Ascending aorta (tissue), 2 donors: ENCODE measurements around the gene C8G. TPM values are rescaled to one million over a fixed set of nuclear protein-coding genes. Genes with fewer than 3 reads are reported as not detected.

ENCODE experiments used
- DNase-seq, 2 donors: peaks; one replicate each; pipeline ENCODE4 v3.0.0-alpha.2; 2019; ENCODE audit warnings: low spot score in 2 of 2
- H3K27ac ChIP-seq, 2 donors: fragments of 200-600 bp; sonication (generic); one replicate each; pipeline ENCODE4 v1.5.1; 2016 to 2017; ENCODE audit warnings: mild to moderate bottlenecking in 1 of 2
- H3K27me3 ChIP-seq: fragments of 200-600 bp; sonication (generic); one replicate; pipeline ENCODE4 v1.5.1; 2017
- H3K36me3 ChIP-seq, 2 donors: fragments of 200-600 bp; sonication (generic); one replicate each; pipeline ENCODE4 v1.5.1; 2016
- H3K4me1 ChIP-seq, 2 donors: fragments of 200-600 bp; sonication (generic); one replicate each; pipeline ENCODE4 v1.5.1; 2016 to 2017; ENCODE audit warnings: mild to moderate bottlenecking in 1 of 2
- H3K4me3 ChIP-seq, 2 donors: fragments of 200-600 bp; sonication (generic); one replicate each; pipeline ENCODE4 v1.5.1; 2016 to 2017; ENCODE audit warnings: mild to moderate bottlenecking in 1 of 2
- H3K9me3 ChIP-seq, 2 donors: fragments of 200-600 bp; sonication (generic); one replicate each; pipeline ENCODE4 v1.5.1; 2016
- intact Hi-C: fragments of 100-400 bp; cut with DNase I; formaldehyde crosslinking; loops from one replicate; pipeline ENCODE4 v1.15.1; 2023
- total RNA-seq: library from RNA; depleted of rRNA; stranded (reverse); fragments of >200 nt; gene quantifications from one replicate; pipeline ENCODE4 v1.1.0, GENCODE V29; 2016
- TF ChIP-seq, protein P1 (sequence below), 3 experiments: fragments of 200-600 bp in 2 of 3; fragments of 450-650 bp in 1 of 3; sonication (generic) in 2 of 3; IDR thresholded peaks; one replicate each; pipeline ENCODE4 v1.5.1; 2016 to 2019; ENCODE audit warnings: antibody characterized with exemption in 3 of 3, mild to moderate bottlenecking in 1 of 3, moderate library complexity in 1 of 3

The C8G gene
- total RNA-seq, 1 donor from 2014 or later = 8.6 TPM

DNA sequence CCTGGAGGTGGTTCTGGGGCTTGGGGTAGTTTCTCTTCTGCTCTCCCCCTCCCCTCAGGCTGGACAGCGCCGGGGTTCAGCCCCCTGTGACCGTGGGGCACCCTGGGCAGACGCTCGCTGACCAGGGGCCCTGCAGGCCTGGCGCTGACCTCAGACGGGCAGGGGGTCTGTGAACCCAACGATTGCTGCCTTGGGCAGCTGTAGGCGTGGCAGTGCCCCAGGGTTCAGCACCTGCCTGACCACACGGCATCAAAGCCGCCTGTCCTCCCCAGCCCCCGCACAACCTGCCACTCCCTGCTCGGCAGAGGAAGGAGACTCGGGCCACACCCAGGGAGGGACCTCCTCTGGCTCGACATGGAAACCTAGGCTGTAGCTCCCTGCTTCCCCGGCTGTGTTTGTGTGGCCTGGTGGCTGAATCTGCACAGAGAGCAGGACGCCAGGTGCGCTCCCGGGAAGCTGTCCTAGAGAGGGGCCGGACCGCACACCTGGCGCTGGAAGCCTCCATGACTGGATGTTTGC, 19.2 kb downstream of the C8G start:
- TF ChIP-seq, protein P1, sequence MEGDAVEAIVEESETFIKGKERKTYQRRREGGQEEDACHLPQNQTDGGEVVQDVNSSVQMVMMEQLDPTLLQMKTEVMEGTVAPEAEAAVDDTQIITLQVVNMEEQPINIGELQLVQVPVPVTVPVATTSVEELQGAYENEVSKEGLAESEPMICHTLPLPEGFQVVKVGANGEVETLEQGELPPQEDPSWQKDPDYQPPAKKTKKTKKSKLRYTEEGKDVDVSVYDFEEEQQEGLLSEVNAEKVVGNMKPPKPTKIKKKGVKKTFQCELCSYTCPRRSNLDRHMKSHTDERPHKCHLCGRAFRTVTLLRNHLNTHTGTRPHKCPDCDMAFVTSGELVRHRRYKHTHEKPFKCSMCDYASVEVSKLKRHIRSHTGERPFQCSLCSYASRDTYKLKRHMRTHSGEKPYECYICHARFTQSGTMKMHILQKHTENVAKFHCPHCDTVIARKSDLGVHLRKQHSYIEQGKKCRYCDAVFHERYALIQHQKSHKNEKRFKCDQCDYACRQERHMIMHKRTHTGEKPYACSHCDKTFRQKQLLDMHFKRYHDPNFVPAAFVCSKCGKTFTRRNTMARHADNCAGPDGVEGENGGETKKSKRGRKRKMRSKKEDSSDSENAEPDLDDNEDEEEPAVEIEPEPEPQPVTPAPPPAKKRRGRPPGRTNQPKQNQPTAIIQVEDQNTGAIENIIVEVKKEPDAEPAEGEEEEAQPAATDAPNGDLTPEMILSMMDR (IDR thresholded peaks at IDR 0.05) = no peak
- intact Hi-C loops = no loop called here
- Histone ChIP-seq H3K9me3 (no peaks in the 10 kb centered on the region), H3K36me3 (no peaks in the 10 kb centered on the region), H3K27me3 (no peaks in the 10 kb centered on the region), H3K4me3 (no peak overlapping the region), H3K4me1 (peaks cover 5 to 14% of the 10 kb centered on the region in 2 donors), H3K27ac (no peak overlapping the region)
- DNase-seq = no peak

DNA sequence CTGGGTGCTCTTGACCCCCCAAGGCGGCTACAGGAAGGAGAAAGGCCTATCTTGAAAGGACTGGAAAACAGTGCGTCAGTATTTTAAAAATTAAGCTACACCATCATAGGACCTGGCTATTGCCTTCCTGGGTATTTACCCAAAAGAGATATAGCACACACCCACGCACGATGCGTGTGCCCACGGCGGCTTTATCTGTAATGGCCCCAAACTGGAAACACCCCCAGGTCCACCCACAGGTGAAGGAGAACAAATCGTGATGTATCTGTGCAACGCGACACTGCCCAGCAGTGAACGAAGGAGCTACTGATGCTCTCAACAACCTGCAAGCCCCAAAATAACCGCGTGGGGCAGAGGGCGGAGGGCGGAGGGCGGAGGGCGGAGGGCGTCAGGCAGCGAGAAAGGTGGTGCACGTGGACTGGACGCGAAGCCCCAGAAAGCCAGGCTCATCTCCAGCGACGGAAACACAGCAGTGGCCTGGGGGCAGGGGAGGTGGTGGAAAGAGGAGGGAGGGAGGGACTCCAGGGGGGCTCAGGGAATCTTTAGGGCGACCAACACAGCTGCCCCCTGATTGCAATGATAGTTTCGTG, 19.9 kb downstream of the C8G start:
- no peak for DNase-seq
- Histone ChIP-seq H3K27ac (no peak overlapping the region), H3K4me1 (peaks cover 5 to 14% of the 10 kb centered on the region in 2 donors), H3K27me3 (no peaks in the 10 kb centered on the region), H3K9me3 (no peaks in the 10 kb centered on the region), H3K36me3 (no peaks in the 10 kb centered on the region), H3K4me3 (no peak overlapping the region)
- TF ChIP-seq, protein P1 (IDR thresholded peaks at IDR 0.05) = no peak
- intact Hi-C loops = no loop called here

DNA sequence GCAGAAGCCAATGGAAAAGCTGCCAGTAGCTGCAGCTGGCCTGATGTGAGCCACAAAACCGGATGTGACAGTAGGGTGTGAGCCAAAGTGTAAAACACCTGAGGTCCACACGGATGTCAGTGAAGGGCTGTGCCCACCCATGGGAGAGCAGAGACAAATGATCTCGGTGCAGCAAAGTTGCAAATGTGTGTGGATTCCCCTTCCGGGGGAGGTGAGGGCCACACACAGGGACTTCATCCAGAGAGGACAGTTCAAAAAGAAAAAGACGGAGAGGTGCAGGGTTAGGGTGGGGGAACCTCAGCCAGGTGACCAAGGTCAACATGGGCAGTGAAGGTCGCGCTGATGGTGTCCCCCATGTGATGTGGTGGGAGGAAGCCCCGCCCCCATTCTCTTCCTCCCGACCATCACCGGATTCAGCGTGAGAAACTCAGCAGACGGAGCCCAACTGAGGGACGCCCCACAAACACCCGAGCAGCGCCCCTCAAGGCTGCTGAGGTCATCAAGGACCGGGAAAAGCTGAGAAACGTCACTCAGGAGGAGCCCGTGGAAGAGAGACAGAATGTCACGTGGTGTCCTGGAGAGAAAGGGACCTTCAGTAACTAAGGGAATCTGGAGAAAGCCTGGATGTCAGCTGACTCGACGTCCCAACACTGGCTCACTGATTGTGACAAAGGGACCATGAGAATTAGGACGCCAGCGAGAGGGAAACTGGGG, 20.9 kb downstream of the C8G start:
- Histone ChIP-seq H3K4me3 (peak overlapping the region in 1 of 2 donors; percentile 10), H3K4me1 (peaks cover 4 to 14% of the 10 kb centered on the region in 2 donors)
- TF ChIP-seq, protein P1 (IDR thresholded peaks at IDR 0.05) = no peak

DNA sequence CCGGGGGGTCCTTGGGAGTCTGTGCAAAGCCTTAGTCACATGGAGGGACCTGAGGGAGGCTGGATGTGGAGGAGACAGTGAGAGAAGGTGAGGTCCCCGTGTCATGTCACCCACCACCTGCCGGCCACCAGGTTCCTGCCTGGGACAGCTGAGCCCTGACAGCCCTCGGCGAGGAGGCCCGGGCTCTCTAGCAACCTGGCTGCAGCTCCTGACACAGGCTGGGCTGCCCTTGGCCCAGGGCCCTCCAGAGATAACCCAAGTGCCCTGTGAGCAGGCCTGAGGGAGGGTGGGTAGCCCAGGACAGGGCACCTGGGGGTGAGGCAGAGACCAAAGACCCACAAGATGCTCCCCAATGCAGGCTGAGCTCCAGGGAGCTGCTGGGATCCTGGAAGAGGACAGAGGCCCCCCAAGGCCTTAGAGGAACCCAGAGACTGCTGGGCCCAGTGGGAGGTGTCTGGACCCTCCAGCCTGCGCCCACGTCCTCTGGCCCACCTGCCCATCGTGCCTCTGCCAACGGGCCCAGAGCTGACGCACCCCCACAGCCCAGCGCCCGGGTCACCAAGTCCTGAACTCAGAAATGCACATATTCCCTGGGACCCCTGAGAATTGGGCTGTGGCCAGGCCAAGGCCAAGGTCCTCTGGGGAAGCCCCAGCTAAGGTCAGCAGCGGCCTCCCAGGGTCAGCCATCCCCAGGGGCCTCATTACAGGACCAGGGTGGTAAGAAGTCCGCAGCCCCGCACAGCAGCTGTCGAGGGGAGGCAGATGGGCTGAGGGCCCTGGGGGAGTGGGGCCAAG, 23.5 kb downstream of the C8G start:
- H3K36me3 ChIP-seq = no peaks in the 10 kb centered on the region
- no peak overlapping the region for H3K4me3 ChIP-seq
- intact Hi-C loops = no loop called here
- H3K4me1 ChIP-seq = no peaks in the 10 kb centered on the region
- TF ChIP-seq, protein P1 (IDR thresholded peaks at IDR 0.05) = no peak
- H3K9me3 ChIP-seq = no peaks in the 10 kb centered on the region
- H3K27me3 ChIP-seq = no peaks in the 10 kb centered on the region
- H3K27ac ChIP-seq = no peak overlapping the region
- DNase-seq = no peak

More for the DNA sequence above, 20.9 kb downstream of the C8G start:
- H3K9me3 ChIP-seq = no peaks in the 10 kb centered on the region
- H3K27me3 ChIP-seq = no peaks in the 10 kb centered on the region
- H3K27ac ChIP-seq = no peak overlapping the region
- intact Hi-C loops = no loop called here
- DNase-seq = no peak
- no peaks in the 10 kb centered on the region for H3K36me3 ChIP-seq

DNA sequence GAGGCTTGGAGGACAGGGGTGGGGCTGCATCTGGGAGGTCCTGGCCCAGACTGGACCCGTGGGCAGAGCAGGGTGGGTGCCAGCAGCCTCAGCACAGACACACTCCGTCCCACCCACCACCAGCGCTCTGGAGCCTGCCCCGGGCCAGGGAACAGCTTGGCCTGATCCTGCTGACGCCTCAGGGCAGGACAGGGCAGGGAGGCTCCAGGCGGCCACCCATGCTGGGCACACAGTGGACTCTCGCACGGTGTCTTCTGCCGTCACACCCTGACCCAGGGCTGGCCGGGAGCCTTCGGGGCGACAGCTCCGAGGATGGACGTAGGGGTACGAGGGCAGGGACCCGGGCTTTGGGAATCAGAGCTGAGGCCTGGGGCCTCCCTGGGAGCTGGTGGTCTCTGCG, 24.1 kb downstream of the C8G start:
- intact Hi-C loops = no loop called here
- Histone ChIP-seq H3K9me3 (no peaks in the 10 kb centered on the region), H3K27ac (no peak overlapping the region), H3K4me3 (no peak overlapping the region), H3K36me3 (no peaks in the 10 kb centered on the region), H3K27me3 (no peaks in the 10 kb centered on the region), H3K4me1 (no peaks in the 10 kb centered on the region)
- no peak for DNase-seq
- TF ChIP-seq, protein P1 (IDR thresholded peaks at IDR 0.05) = no peak
